ENCODE measurements around the gene PKHD1.

PKHD1 gene

GRCh38 chr6:52124126-52125121 lies 37.0 kb upstream of the PKHD1 start:
- no peak overlapping the region for H3K4me3 ChIP-seq (replicated peaks; ENCODE audit: low read depth, low read length)
- no peak for DNase-seq (ENCODE audit: extremely low read depth, low read depth)
- TF ChIP-seq CTCF (IDR thresholded peaks at IDR 0.05; ENCODE audit: low read depth, low read length, missing control alignments) = no peak

- TF ChIP-seq CTCF (IDR thresholded peaks at IDR 0.05; ENCODE audit: low read depth, low read length, missing control alignments) = no peak
- no peak for DNase-seq (ENCODE audit: extremely low read depth, low read depth)
These were observed 35.8 kb upstream of the PKHD1 start for GRCh38 chr6:52123251-52123650.

GRCh38 chr6:52117352-52117751 lies 29.9 kb upstream of the PKHD1 start:
- no peak for TF ChIP-seq CTCF (IDR thresholded peaks at IDR 0.05; ENCODE audit: low read depth, low read length, missing control alignments)
- DNase-seq (ENCODE audit: extremely low read depth, low read depth) = no peak
- H3K4me3 ChIP-seq (replicated peaks; ENCODE audit: low read depth, low read length) = no peak overlapping the region

More at GRCh38 chr6:52123251-52123650, 35.8 kb upstream of the PKHD1 start:
- H3K4me3 ChIP-seq (replicated peaks; ENCODE audit: low read depth, low read length) = no peak overlapping the region

GRCh38 chr6:52116605-52116948 lies 29.2 kb upstream of the PKHD1 start:
- no peak for TF ChIP-seq CTCF (IDR thresholded peaks at IDR 0.05; ENCODE audit: low read depth, low read length, missing control alignments)
- no peak for DNase-seq (ENCODE audit: extremely low read depth, low read depth)
- no peak overlapping the region for H3K4me3 ChIP-seq (replicated peaks; ENCODE audit: low read depth, low read length)

GRCh38 chr6:52115891-52116604 lies 28.6 kb upstream of the PKHD1 start:
- no peak for TF ChIP-seq CTCF (IDR thresholded peaks at IDR 0.05; ENCODE audit: low read depth, low read length, missing control alignments)
- no peak overlapping the region for H3K4me3 ChIP-seq (replicated peaks; ENCODE audit: low read depth, low read length)
- no peak for DNase-seq (ENCODE audit: extremely low read depth, low read depth)

GRCh38 chr6:52115145-52115741 lies 27.8 kb upstream of the PKHD1 start:
- no peak for TF ChIP-seq CTCF (IDR thresholded peaks at IDR 0.05; ENCODE audit: low read depth, low read length, missing control alignments)
- no peak for DNase-seq (ENCODE audit: extremely low read depth, low read depth)
- no peak overlapping the region for H3K4me3 ChIP-seq (replicated peaks; ENCODE audit: low read depth, low read length)

All from HFF-Myc (cell line).